Mesendoderm (in vitro differentiated cells): ENCODE measurements around the gene HTATSF1. TPM values are rescaled to one million over a fixed set of nuclear protein-coding genes. Genes with fewer than 3 reads are reported as not detected.

Experiments
- small RNA-seq: library from polyadenylated mRNA; stranded (forward); fragments of <200 nt; extraction: miRNeasy Mini kit (QIAGEN cat#:217004); gene quantifications from one replicate; pipeline ENCODE3, GENCODE V24; 2013; ENCODE audit not compliant: insufficient read depth

The HTATSF1 gene

Small RNAs within 50 kb of the gene (small RNA-seq; reads per million reads assigned to genes)
- not detected for gene MIR934
